ENCODE measurements around the gene ACIN1. TPM values are rescaled to one million over a fixed set of nuclear protein-coding genes. Genes with fewer than 3 reads are reported as not detected.

The ACIN1 gene
- total and polyA plus RNA-seq, 2 of the 13 experiments (the other 11 are each of a cell fraction or from before 2014, with no cell fraction given) = 165 to 183 TPM

DNA sequence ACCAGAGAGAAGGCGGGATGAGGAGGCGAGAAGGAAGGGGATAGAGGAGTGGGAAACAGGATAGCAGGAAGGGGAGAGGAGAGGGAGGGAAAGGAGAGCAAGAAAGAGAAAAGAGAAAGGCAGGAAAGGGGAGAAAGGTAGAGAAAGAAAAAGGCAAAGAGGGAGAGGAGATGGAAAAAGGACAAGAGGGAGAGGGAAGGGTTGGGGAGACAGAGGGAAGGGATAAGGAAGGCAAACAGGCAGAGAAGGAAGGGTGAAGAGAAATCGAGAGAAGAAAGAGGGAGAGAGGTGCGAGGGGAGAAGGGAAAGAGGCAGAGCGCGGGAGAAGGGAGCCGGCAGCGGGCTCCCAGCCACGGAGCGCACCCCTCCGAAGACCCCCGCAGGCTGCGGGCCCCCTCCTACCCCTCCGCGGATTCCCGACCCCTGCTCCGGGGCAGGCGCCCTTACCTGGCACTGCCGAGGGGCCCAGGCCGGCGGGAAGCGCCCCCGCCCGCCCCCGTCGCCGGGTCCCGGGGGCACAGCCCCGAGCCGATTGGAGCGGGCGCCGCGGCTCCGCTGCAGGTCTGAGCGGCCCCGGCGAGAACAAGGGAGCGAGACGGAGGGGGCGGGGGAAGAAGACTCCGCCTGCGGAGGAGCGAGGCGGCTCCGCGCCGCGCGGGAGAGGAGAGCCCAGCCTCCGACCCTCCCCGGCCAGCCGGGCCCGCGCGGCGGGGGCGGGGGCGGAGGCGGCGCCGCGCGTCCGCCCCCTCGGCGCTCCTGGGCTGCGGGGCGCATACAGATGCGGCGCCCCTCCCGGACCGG is 37.8 kb downstream of the ACIN1 start, which contains the start of gene CDH24 (continued):
- TF ChIP-seq GLI4 (CRISPR knock-in tag; IDR thresholded peaks at IDR 0.05; ENCODE audit: borderline replicate concordance) (no peak), ZNF232 (CRISPR knock-in tag; IDR thresholded peaks at IDR 0.05; ENCODE audit: borderline replicate concordance) (no peak), ZNF17 (CRISPR knock-in tag; IDR thresholded peaks at IDR 0.05) (no peak), SAP130 (CRISPR knock-in tag; IDR thresholded peaks at IDR 0.05; ENCODE audit: low read depth) (no peak), KMT2B (CRISPR knock-in tag; IDR thresholded peaks at IDR 0.05) (no peak), SRSF4 (IDR thresholded peaks at IDR 0.05; ENCODE audit: low read depth, low read length, poor library complexity, severe bottlenecking) (no peak), ATF7-NPFF (CRISPR knock-in tag; IDR thresholded peaks at IDR 0.05; ENCODE audit: low read depth) (no peak), RBFOX2 (IDR thresholded peaks at IDR 0.05; ENCODE audit: low read depth, low read length) (no peak), KDM3A (CRISPR knock-in tag; IDR thresholded peaks at IDR 0.05; ENCODE audit: low read depth) (no peak; the same call in 1 of the 2 replicates), ZBTB26 (CRISPR knock-in tag; IDR thresholded peaks at IDR 0.05; ENCODE audit: borderline replicate concordance) (no peak), ZNF83 (CRISPR knock-in tag; IDR thresholded peaks at IDR 0.05; ENCODE audit: borderline replicate concordance) (no peak), ATF7 (IDR thresholded peaks at IDR 0.05) (no peak; the same call in 1 of the 2 replicates), ATF7 (CRISPR knock-in tag; IDR thresholded peaks at IDR 0.05) (no peak), ZNF343 (CRISPR knock-in tag; IDR thresholded peaks at IDR 0.05) (no peak; the same call in 1 of the 2 replicates), NKX3-1 (CRISPR knock-in tag; IDR thresholded peaks at IDR 0.05) (no peak), FOXM1 (CRISPR knock-in tag; IDR thresholded peaks at IDR 0.05) (no peak), ZNF430 (CRISPR knock-in tag; IDR thresholded peaks at IDR 0.05) (0 out of 2 replicates have a peak, but pooled peaks have one; percentile 51), MEF2D (CRISPR knock-in tag; IDR thresholded peaks at IDR 0.05) (no peak), NFE2L1 (CRISPR knock-in tag; IDR thresholded peaks at IDR 0.05; ENCODE audit: borderline replicate concordance) (no peak), SSRP1 (CRISPR knock-in tag; IDR thresholded peaks at IDR 0.05) (no peak), CCDC6 (CRISPR knock-in tag; IDR thresholded peaks at IDR 0.05) (peak; percentile 16; the same call in 1 of the 2 replicates), HNF4A (CRISPR knock-in tag; IDR thresholded peaks at IDR 0.05) (no peak), TCF12 (IDR thresholded peaks at IDR 0.05) (no peak), TCF12 (CRISPR knock-in tag; IDR thresholded peaks at IDR 0.05) (peak; percentile 5; the same call in 1 of the 2 replicates)
- TF ChIP-seq, protein P1, sequence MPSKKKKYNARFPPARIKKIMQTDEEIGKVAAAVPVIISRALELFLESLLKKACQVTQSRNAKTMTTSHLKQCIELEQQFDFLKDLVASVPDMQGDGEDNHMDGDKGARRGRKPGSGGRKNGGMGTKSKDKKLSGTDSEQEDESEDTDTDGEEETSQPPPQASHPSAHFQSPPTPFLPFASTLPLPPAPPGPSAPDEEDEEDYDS (CRISPR knock-in tag; IDR thresholded peaks at IDR 0.05) = no peak
- TF ChIP-seq, protein P2, sequence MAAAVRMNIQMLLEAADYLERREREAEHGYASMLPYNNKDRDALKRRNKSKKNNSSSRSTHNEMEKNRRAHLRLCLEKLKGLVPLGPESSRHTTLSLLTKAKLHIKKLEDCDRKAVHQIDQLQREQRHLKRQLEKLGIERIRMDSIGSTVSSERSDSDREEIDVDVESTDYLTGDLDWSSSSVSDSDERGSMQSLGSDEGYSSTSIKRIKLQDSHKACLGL (CRISPR knock-in tag; IDR thresholded peaks at IDR 0.05) = no peak
- TF ChIP-seq, protein P3, sequence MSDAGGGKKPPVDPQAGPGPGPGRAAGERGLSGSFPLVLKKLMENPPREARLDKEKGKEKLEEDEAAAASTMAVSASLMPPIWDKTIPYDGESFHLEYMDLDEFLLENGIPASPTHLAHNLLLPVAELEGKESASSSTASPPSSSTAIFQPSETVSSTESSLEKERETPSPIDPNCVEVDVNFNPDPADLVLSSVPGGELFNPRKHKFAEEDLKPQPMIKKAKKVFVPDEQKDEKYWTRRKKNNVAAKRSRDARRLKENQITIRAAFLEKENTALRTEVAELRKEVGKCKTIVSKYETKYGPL (CRISPR knock-in tag; IDR thresholded peaks at IDR 0.05) = no peak

Data from HepG2 (cell line).